ENCODE results near the gene TEKT3.

TEKT3 gene

GRCh38 chr17:15288859-15289258, 52.5 kb downstream of the TEKT3 start:
- TF ChIP-seq CTCF (IDR thresholded peaks at IDR 0.05; ENCODE audit: insufficient read depth, missing control alignments), result no peak
- FAIRE-seq (no peak), DNase-seq (ENCODE audit: insufficient read length, low spot score) (no peak)

- no peak for TF ChIP-seq CTCF (IDR thresholded peaks at IDR 0.05; ENCODE audit: insufficient read depth, missing control alignments)
- FAIRE-seq, result no peak
- DNase-seq (ENCODE audit: insufficient read length, low spot score), result no peak
Observed at GRCh38 chr17:15287538-15288267, 53.7 kb downstream of the TEKT3 start.

GRCh38 chr17:15285466-15285865, 55.9 kb downstream of the TEKT3 start:
- DNase-seq (ENCODE audit: insufficient read length, low spot score) (no peak), FAIRE-seq (no peak)
- TF ChIP-seq CTCF (IDR thresholded peaks at IDR 0.05; ENCODE audit: insufficient read depth, missing control alignments), result no peak

- no peak for FAIRE-seq
- no peak for TF ChIP-seq CTCF (IDR thresholded peaks at IDR 0.05; ENCODE audit: insufficient read depth, missing control alignments)
- no peak for DNase-seq (ENCODE audit: insufficient read length, low spot score)
Observed at GRCh38 chr17:15284537-15284936, 56.9 kb downstream of the TEKT3 start.

- no peak for TF ChIP-seq CTCF (IDR thresholded peaks at IDR 0.05; ENCODE audit: insufficient read depth, missing control alignments)
- DNase-seq (ENCODE audit: insufficient read length, low spot score) (no peak), FAIRE-seq (no peak)
Observed at GRCh38 chr17:15284107-15284506, 57.3 kb downstream of the TEKT3 start.

GRCh38 chr17:15281909-15282308, 59.5 kb downstream of the TEKT3 start:
- DNase-seq (ENCODE audit: insufficient read length, low spot score), result no peak
- no peak for TF ChIP-seq CTCF (IDR thresholded peaks at IDR 0.05; ENCODE audit: insufficient read depth, missing control alignments)
- FAIRE-seq, result no peak

- no peak for DNase-seq (ENCODE audit: insufficient read length, low spot score)
Observed at GRCh38 chr17:15278924-15279477, 62.4 kb downstream of the TEKT3 start.

More at GRCh38 chr17:15278924-15279477, 62.4 kb downstream of the TEKT3 start:
- no peak for TF ChIP-seq CTCF (IDR thresholded peaks at IDR 0.05; ENCODE audit: insufficient read depth, missing control alignments)
- FAIRE-seq, result no peak
